ENCODE measurements around the gene NIBAN1. TPM values are rescaled to one million over a fixed set of nuclear protein-coding genes. Genes with fewer than 3 reads are reported as not detected.

The NIBAN1 gene
- total and polyA plus RNA-seq, 9 donors, result 1.7 to 51.9 (median 7.5) TPM

- Histone ChIP-seq H3K27ac (no peak overlapping the region), H3K4me1 (ENCODE audit: insufficient read depth) (no peaks in the 10 kb centered on the region), H3K9me3 (no peaks in the 10 kb centered on the region), H3K27me3 (no peaks in the 10 kb centered on the region), H3K36me3 (no peaks in the 10 kb centered on the region), H3K4me3 (no peak overlapping the region)
- intact Hi-C loops (cut with DNase I), result no loop called here
- 93 to 97% (median 95%) methylated on average over 8 of the region's 8 CpGs for WGBS, 3 donors
- TF ChIP-seq POLR2A (IDR thresholded peaks at IDR 0.05) (no peak), CTCF (IDR thresholded peaks at IDR 0.05) (no peak), EP300 (IDR thresholded peaks at IDR 0.05) (no peak)
- no peak for DNase-seq
Measured at GRCh38 chr1:184940694-184941409, 33.5 kb downstream of the NIBAN1 start.

DNA sequence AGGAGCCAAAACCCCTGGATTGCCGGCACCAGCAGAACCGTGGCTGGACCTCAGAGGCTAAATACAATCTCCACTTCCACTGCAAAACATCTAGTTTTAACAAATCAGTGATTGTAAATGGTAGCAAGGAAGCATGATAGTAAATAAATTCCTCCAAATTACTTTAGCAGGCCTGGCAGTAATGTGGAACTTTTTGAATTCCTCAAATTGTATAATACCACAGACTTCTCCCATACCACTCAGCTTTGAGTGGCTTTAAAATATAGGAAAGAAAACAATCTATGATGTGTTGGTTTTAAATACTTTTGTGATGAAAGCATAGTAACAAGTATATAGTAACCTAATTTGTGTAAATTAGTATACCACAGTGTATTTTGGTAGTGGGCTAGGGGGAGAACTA lies 34.1 kb downstream of the NIBAN1 start:
- no peak for DNase-seq
- WGBS, 3 donors, result 74 to 91% (median 76%) methylated on average over 2 of the region's 2 CpGs
- Histone ChIP-seq H3K27me3 (no peaks in the 10 kb centered on the region), H3K27ac (no peak overlapping the region), H3K4me1 (ENCODE audit: insufficient read depth) (no peaks in the 10 kb centered on the region), H3K36me3 (no peaks in the 10 kb centered on the region), H3K9me3 (no peaks in the 10 kb centered on the region), H3K4me3 (no peak overlapping the region)
- intact Hi-C loops (cut with DNase I), result no loop called here
- no peak for TF ChIP-seq CTCF (IDR thresholded peaks at IDR 0.05)
- no peak for TF ChIP-seq POLR2A (IDR thresholded peaks at IDR 0.05)
- TF ChIP-seq EP300 (IDR thresholded peaks at IDR 0.05), result no peak

DNA sequence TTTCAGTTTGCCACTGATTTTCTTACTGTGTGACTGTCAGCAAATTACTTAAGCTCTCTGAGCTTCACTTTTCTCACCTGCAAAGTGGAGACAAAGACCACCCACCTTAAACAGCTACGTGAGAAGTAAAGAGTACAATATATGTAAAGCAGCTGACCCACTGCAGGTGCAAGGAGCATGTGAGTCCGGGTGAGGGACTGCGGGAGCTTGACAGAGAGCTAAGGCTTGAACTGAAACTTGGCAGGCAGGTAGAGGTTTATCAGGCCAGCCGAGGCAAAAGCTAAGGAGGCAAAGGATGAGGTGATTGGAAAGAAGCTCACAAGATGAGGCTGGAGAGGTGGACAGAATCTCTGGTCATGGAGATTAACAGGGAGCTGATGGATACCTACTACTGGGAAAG lies 36.6 kb downstream of the NIBAN1 start:
- intact Hi-C loops (cut with DNase I), result no loop called here
- H3K4me3 ChIP-seq, result no peak overlapping the region
- no peaks in the 10 kb centered on the region for H3K36me3 ChIP-seq
- no peak overlapping the region for H3K27ac ChIP-seq
- no peaks in the 10 kb centered on the region for H3K4me1 ChIP-seq (ENCODE audit: insufficient read depth)
- H3K27me3 ChIP-seq, result no peaks in the 10 kb centered on the region
- H3K9me3 ChIP-seq, result no peaks in the 10 kb centered on the region
- no peak for DNase-seq
- 36 to 55% (median 47%) methylated on average over 4 of the region's 4 CpGs for WGBS, 3 donors
- TF ChIP-seq POLR2A (IDR thresholded peaks at IDR 0.05) (no peak), CTCF (IDR thresholded peaks at IDR 0.05) (no peak), EP300 (IDR thresholded peaks at IDR 0.05) (no peak)

- TF ChIP-seq CTCF (IDR thresholded peaks at IDR 0.05) (no peak), POLR2A (IDR thresholded peaks at IDR 0.05) (no peak), EP300 (IDR thresholded peaks at IDR 0.05) (no peak)
- no peaks in the 10 kb centered on the region for H3K4me1 ChIP-seq (ENCODE audit: insufficient read depth)
- H3K36me3 ChIP-seq, result no peaks in the 10 kb centered on the region
- H3K27me3 ChIP-seq, result no peaks in the 10 kb centered on the region
- DNase-seq, result no peak
- 88 to 90% (median 90%) methylated on average over 8 of the region's 8 CpGs for WGBS, 3 donors
- H3K27ac ChIP-seq, result no peak overlapping the region
- intact Hi-C loops (cut with DNase I), result no loop called here
- H3K9me3 ChIP-seq, result no peaks in the 10 kb centered on the region
- H3K4me3 ChIP-seq, result no peak overlapping the region
Measured at GRCh38 chr1:184935920-184936798, 38.1 kb downstream of the NIBAN1 start.

Measured in ovary (tissue), 9 donors.